Astrocyte of the cerebellum (primary cell): ENCODE results near the gene MPIG6B.
A peak's percentile ranks its signal among the peaks of the same experiment; 100 is the strongest.

Source experiments
- DNase-seq: peaks from one replicate; pipeline ENCODE4 v3.0.0-alpha.2; 2011; ENCODE audit warnings: low read depth
- H3K4me3 ChIP-seq: 2 replicates; pipeline ENCODE4 v1.5.1; 2011; ENCODE audit warnings: mild to moderate bottlenecking, low read depth, low read length, moderate library complexity
- in situ Hi-C: cut with HindIII; loops from 2 replicates; pipeline ENCODE4 v1.10.0; 2017; ENCODE audit warnings: low sequenced_read_pairs
- TF ChIP-seq, protein P1 (sequence below): IDR thresholded peaks from 2 replicates; pipeline ENCODE4 v1.5.1; 2012; ENCODE audit warnings: low read length, low read depth, moderate library complexity, mild to moderate bottlenecking; ENCODE audit errors: missing control alignments

MPIG6B gene

DNA sequence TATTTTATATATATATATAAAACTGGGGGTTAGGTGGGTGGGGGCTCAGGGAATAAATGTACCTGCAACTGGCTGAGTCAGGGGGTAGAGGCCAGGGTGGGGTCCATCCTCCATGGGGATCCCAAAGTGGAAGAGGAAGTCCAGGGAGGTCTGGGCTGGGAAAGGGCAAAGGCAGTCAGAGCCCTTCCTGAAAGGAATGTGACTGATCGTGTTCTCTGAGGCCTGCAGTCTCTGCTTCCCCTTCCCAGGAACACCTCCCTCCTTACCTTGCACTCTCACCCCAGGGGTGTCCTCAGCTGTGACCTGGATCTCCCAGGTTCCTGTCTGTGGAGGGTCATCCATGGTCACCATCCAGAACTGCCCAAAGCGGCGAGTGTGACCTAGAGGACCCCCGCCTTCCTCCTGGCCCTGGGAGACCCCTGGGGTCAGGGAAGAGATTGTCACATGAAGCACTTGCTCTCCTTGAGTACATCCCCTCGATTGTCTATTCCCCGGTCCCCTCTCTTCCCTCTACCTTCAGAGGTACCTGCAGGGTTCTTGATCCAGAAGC, 44.0 kb downstream of the MPIG6B start:
- in situ Hi-C loops: no loop called here
- DNase-seq: no peak
- TF ChIP-seq, protein P1, sequence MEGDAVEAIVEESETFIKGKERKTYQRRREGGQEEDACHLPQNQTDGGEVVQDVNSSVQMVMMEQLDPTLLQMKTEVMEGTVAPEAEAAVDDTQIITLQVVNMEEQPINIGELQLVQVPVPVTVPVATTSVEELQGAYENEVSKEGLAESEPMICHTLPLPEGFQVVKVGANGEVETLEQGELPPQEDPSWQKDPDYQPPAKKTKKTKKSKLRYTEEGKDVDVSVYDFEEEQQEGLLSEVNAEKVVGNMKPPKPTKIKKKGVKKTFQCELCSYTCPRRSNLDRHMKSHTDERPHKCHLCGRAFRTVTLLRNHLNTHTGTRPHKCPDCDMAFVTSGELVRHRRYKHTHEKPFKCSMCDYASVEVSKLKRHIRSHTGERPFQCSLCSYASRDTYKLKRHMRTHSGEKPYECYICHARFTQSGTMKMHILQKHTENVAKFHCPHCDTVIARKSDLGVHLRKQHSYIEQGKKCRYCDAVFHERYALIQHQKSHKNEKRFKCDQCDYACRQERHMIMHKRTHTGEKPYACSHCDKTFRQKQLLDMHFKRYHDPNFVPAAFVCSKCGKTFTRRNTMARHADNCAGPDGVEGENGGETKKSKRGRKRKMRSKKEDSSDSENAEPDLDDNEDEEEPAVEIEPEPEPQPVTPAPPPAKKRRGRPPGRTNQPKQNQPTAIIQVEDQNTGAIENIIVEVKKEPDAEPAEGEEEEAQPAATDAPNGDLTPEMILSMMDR: no peak
- H3K4me3 ChIP-seq: no peak overlapping the region

DNA sequence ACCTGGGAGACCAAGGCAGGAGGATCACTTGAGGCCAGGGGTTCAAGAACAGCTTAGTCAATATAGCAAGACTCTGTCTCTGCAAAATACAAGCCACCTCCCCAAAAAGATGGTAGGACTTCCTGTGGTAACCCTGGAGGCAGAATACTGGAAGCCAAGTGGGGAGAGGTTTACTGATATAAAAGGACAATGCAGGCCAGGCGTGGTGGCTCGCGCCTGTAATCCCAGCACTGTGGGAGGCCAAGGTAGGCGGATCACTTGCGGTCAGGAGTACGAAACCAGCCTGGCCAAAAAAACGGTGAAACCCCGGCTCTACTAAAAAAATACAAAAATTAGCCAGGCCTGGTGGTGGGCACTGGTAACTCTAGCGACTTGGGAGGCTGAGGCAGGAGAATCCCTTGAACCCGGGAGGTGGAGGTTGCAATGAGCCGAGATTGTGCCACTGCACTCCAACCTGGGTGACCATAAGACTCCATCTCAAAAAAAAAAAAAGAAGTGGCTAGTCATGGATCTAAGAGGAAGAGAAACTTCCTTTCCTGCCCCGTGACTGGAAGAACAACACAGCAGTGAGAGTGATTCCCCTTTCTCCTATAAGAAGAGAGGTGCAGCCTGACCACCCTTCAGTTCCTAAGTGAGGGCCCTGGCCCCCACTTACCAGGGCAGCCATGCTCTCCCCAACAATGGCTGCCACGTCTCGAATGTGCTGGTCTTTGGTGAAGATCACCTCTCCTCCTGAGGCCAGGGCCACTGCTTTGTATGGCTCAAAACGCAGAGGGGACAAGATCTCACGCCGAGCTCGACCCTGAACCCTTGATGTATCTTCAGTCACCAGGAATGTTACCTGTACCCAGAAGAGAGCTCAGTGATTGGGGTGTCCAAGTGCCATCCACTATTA, 45.4 kb downstream of the MPIG6B start:
- DNase-seq: no peak
- in situ Hi-C loops: no loop called here
- H3K4me3 ChIP-seq: no peak overlapping the region
- TF ChIP-seq, protein P1: no peak

DNA sequence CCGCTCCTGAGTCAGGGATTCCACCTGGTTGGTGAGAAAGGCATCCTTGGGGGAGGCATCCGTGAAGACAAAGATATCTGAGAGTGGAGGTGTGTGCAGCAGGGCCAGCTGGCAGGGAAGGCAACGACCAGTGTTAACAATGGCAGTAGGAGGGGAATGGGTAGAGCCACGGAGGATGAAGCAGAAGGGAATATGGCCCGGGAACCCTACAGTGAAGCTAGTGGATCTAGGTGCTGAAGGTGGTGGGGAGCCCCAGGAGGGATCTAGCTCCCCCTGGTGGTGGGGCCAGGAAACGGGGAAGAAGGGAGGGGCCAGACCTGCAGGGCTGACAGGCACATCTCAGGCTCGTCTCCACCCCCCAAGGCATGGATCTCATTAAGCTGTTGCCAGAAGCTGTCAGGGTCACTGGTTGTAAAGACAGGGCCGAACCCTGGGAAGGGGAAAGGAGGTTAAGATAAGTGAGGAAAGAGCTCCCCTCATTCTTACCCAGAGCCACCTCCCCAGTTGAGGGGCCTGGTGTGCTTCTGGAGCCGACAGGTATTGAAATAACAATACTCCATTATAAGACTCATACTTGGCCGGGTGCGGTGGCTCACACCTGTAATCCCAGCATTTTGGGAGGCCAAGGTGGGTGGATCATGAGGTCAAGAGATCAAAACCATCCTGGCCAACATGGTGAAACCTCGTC, 46.7 kb downstream of the MPIG6B start:
- in situ Hi-C loops: no loop called here
- TF ChIP-seq, protein P1: peak; percentile 66
- no peak overlapping the region for H3K4me3 ChIP-seq
- DNase-seq: no peak

DNA sequence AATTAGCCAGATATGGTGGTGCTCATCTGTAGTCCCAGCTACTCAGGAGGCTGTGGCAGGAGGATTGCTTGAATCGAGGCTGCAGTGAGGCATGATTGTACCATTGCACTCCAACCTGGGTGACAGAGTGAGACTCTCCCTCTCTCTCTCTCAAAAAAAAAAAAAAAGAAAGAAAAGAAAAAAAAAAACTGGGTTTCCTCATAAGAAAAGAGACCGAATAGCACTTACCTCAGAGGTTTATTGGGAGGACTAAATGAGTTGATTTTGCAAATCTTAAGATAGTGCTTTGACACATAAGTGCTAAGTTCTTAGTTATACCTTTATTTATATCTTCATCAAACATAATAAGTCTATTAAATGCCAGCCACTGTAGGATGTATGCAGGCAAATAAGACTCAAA, 47.7 kb downstream of the MPIG6B start:
- DNase-seq: no peak
- H3K4me3 ChIP-seq: no peak overlapping the region
- in situ Hi-C loops: no loop called here
- TF ChIP-seq, protein P1: no peak

DNA sequence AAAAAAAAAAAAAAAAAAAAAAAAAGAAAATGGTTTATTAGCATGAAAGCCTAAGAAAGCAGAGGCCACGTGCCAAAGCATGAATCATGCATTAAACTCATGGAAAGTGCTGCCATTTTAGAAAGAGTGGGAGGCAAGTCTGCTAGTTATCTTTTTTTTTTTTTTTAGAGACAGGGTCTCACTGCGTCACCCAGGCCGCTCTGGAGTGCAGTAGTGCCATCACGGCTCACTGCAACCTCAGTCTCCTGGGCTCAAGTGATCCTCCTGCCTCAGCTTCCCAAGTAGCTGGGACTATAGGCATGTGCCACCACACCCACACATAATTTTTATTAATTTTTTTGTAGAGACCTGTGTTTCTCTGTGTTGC, 48.8 kb downstream of the MPIG6B start:
- in situ Hi-C loops: no loop called here
- TF ChIP-seq, protein P1: no peak
- no peak for DNase-seq
- no peak overlapping the region for H3K4me3 ChIP-seq

DNA sequence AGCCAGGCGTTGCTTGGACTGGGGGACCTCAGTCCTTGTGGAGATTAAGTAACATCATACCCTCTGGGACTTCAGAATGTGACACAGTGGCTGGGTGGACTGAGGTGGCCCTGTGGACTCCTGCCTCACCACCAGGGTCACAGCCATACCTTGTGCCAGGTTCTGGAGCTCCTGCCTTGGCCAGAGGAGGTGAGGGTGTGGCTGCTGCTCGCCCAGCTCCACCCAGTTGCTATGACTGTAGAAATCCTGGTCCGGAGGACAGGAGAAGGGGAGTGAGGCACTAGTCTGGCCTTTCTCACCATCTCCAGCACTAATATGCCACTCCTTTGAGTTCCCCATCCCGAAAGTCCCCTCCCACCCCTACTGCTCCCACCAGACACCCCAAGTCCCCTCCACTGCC, 52.0 kb downstream of the MPIG6B start:
- in situ Hi-C loops: no loop called here
- no peak for DNase-seq
- no peak overlapping the region for H3K4me3 ChIP-seq
- TF ChIP-seq, protein P1: no peak
